Esophagus muscularis mucosa (tissue), 4 donors: ENCODE measurements around the gene CHRNA4. TPM values are rescaled to one million over a fixed set of nuclear protein-coding genes. Genes with fewer than 3 reads are reported as not detected.

Experiments used
- DNase-seq: peaks from one replicate; pipeline ENCODE4 v3.0.0-alpha.2; 2017; ENCODE audit errors: extremely low spot score
- H3K27ac ChIP-seq, 4 donors: fragments of 200-600 bp; sonication (generic); replicated peaks in 1 of 4; 1 replicate in 3 of 4; 2 replicates in 1 of 4; pipeline ENCODE4 v1.5.1; 2016 to 2019; ENCODE audit warnings: mild to moderate bottlenecking in 1 of 4
- H3K27me3 ChIP-seq, 4 donors: fragments of 200-600 bp; sonication (generic); one replicate each; pipeline versions ENCODE4 v1.5.1 to v1.6.0; 2016 to 2019
- H3K36me3 ChIP-seq, 4 donors: fragments of 200-600 bp; sonication (generic); one replicate each; pipeline ENCODE4 v1.5.1; 2016 to 2019
- H3K4me1 ChIP-seq, 4 donors: fragments of 200-600 bp; sonication (generic); one replicate each; pipeline ENCODE4 v1.5.1; 2016 to 2019
- H3K4me3 ChIP-seq, 4 donors: fragments of 200-600 bp; sonication (generic); 1 replicate in 2 of 4; 2 replicates in 2 of 4; pipeline ENCODE4 v1.5.1; 2016 to 2019; ENCODE audit warnings: mild to moderate bottlenecking in 4 of 4, moderate library complexity in 1 of 4
- H3K9me3 ChIP-seq, 4 donors: fragments of 200-600 bp; sonication (generic); 1 replicate in 3 of 4; 2 replicates in 1 of 4; pipeline ENCODE4 v1.5.1; 2016 to 2019
- CTCF ChIP-seq, 3 experiments: fragments of 200-600 bp in 2 of 3; fragments of 450-650 bp in 1 of 3; sonication (generic) in 2 of 3; IDR thresholded peaks; one replicate each; pipeline ENCODE4 v1.5.1; 2017 to 2019; ENCODE audit warnings: antibody characterized with exemption in 3 of 3, mild to moderate bottlenecking in 2 of 3, moderate library complexity in 1 of 3
- EP300 ChIP-seq: sonication (generic); formaldehyde crosslinking; IDR thresholded peaks from one replicate; pipeline ENCODE4 v1.6.1; 2017; ENCODE audit warnings: antibody characterized with exemption
- POLR2A ChIP-seq: fragments of 450-650 bp; IDR thresholded peaks from one replicate; pipeline ENCODE4 v1.6.1; 2017; ENCODE audit warnings: antibody characterized with exemption, moderate library complexity, mild to moderate bottlenecking, low read depth
- POLR2AphosphoS5 ChIP-seq, 2 donors: sonication (generic); formaldehyde crosslinking; IDR thresholded peaks; one replicate each; pipeline ENCODE4 v1.6.1; 2017; ENCODE audit warnings: antibody characterized with exemption in 2 of 2
- WGBS: methylation state at CpG from one replicate; pipeline ENCODE4 v1.1.5; 2018; 5-methylcytosine and 5-hydroxymethylcytosine counted together
- intact Hi-C: fragments of 100-400 bp; cut with DNase I; formaldehyde crosslinking; loops from one replicate; pipeline ENCODE4 v1.15.1; 2023
- total RNA-seq, 4 donors: library from RNA; depleted of rRNA; stranded (reverse); fragments of >200 nt; gene quantifications; one replicate each; pipeline versions ENCODE4 v1.1.0 to v1.2.1, GENCODE V29; 2016

CHRNA4 gene
- total RNA-seq, 4 donors from 2014 or later: not detected

GRCh38 chr20:63314566-63315239 is 46.4 kb downstream of the CHRNA4 start:
- H3K27ac ChIP-seq: no peak overlapping the region
- 76% methylated on average over 15 of the region's 21 CpGs for WGBS
- H3K4me1 ChIP-seq: peaks cover 0 to 14% (median 11%) of the 10 kb centered on the region in 4 donors
- no peak for DNase-seq
- H3K4me3 ChIP-seq: no peak overlapping the region
- TF ChIP-seq POLR2A: no peak
- TF ChIP-seq EP300: no peak
- TF ChIP-seq CTCF (IDR thresholded peaks at IDR 0.05): no peak
- TF ChIP-seq POLR2AphosphoS5 (IDR thresholded peaks at IDR 0.05): no peak
- H3K9me3 ChIP-seq: no peaks in the 10 kb centered on the region
- intact Hi-C loops: no loop called here
- peaks cover 0 to 67% (median 1%) of the 10 kb centered on the region in 4 donors for H3K27me3 ChIP-seq
- no peaks in the 10 kb centered on the region for H3K36me3 ChIP-seq

GRCh38 chr20:63314015-63314471 is 47.1 kb downstream of the CHRNA4 start:
- H3K4me3 ChIP-seq: no peak overlapping the region
- no peak for TF ChIP-seq EP300
- TF ChIP-seq POLR2AphosphoS5 (IDR thresholded peaks at IDR 0.05): no peak
- TF ChIP-seq POLR2A: no peak
- TF ChIP-seq CTCF (IDR thresholded peaks at IDR 0.05): no peak
- H3K4me1 ChIP-seq: peaks cover 0 to 20% (median 14%) of the 10 kb centered on the region in 4 donors
- 84% methylated on average over 6 of the region's 9 CpGs for WGBS
- intact Hi-C loops: no loop called here
- no peaks in the 10 kb centered on the region for H3K36me3 ChIP-seq
- no peaks in the 10 kb centered on the region for H3K9me3 ChIP-seq
- peaks cover 0 to 67% (median 6%) of the 10 kb centered on the region in 4 donors for H3K27me3 ChIP-seq
- H3K27ac ChIP-seq: no peak overlapping the region
- no peak for DNase-seq

- Histone ChIP-seq H3K36me3 (no peaks in the 10 kb centered on the region), H3K9me3 (no peaks in the 10 kb centered on the region), H3K27ac (no peak overlapping the region), H3K27me3 (peaks cover 0 to 67% (median 10%) of the 10 kb centered on the region in 4 donors), H3K4me1 (peaks cover 0 to 20% (median 14%) of the 10 kb centered on the region in 4 donors), H3K4me3 (no peak overlapping the region)
- TF ChIP-seq POLR2AphosphoS5 (IDR thresholded peaks at IDR 0.05) (no peak), POLR2A (no peak), CTCF (IDR thresholded peaks at IDR 0.05) (no peak), EP300 (no peak)
- intact Hi-C loops: no loop called here
- DNase-seq: no peak
- WGBS: 79% methylated on average over 19 of the region's 25 CpGs
Measured at GRCh38 chr20:63313349-63314014, 47.7 kb downstream of the CHRNA4 start.

- whole genome bisulfite sequencing: 61% methylated on average over 7 of the region's 22 CpGs
- Histone ChIP-seq H3K27me3 (peaks cover 0 to 70% (median 12%) of the 10 kb centered on the region in 4 donors), H3K9me3 (no peaks in the 10 kb centered on the region), H3K27ac (no peak overlapping the region), H3K36me3 (no peaks in the 10 kb centered on the region), H3K4me3 (no peak overlapping the region), H3K4me1 (peaks cover 0 to 20% (median 14%) of the 10 kb centered on the region in 4 donors)
- TF ChIP-seq POLR2A: no peak
- no peak for TF ChIP-seq EP300
- TF ChIP-seq CTCF (IDR thresholded peaks at IDR 0.05): no peak
- no peak for TF ChIP-seq POLR2AphosphoS5 (IDR thresholded peaks at IDR 0.05)
- no peak for DNase-seq
- intact Hi-C loops: no loop called here
Measured at GRCh38 chr20:63312690-63313348, 48.3 kb downstream of the CHRNA4 start.
